ENCODE results near the gene SSTR5. TPM values are rescaled to one million over a fixed set of nuclear protein-coding genes. Genes with fewer than 3 reads are reported as not detected.

Gene SSTR5
- total RNA-seq, 2 donors from 2014 or later: 2.3 TPM; not detected in 1

GRCh38 chr16:1050921-1051320 lies 21.6 kb upstream of the SSTR5 start:
- 83 to 84% methylated on average over 9 to 15 of the region's 15 CpGs for WGBS, 2 donors
- peaks cover 11% of the 10 kb centered on the region for H3K4me1 ChIP-seq
- TF ChIP-seq CTCF (IDR thresholded peaks at IDR 0.05): no peak
- TF ChIP-seq POLR2A (IDR thresholded peaks at IDR 0.05): no peak
- H3K36me3 ChIP-seq (replicated peaks in 1 of 2; ENCODE audit: insufficient read depth in 1 of 2, low read depth in 2 of 2): no peaks in the 10 kb centered on the region
- H3K4me3 ChIP-seq: no peak overlapping the region
- no peaks in the 10 kb centered on the region for H3K9me3 ChIP-seq
- peaks cover 0 to 11% of the 10 kb centered on the region in 2 donors for H3K27me3 ChIP-seq
- no peak for DNase-seq
- H3K27ac ChIP-seq: no peak overlapping the region
- intact Hi-C loops (cut with DNase I): loop anchor here (5.0 kb wide), 2 partner anchors 234 to 339 kb away; no protein-coding TSS in a partner anchor
- ATAC-seq: no peak

- DNase-seq: no peak
- 83 to 85% methylated on average over 17 of the region's 17 CpGs for WGBS, 2 donors
- Histone ChIP-seq H3K27ac (no peak overlapping the region), H3K4me3 (no peak overlapping the region), H3K4me1 (peaks cover 11% of the 10 kb centered on the region), H3K36me3 (replicated peaks in 1 of 2; ENCODE audit: insufficient read depth in 1 of 2, low read depth in 2 of 2) (no peaks in the 10 kb centered on the region), H3K9me3 (no peaks in the 10 kb centered on the region), H3K27me3 (peaks cover 0 to 11% of the 10 kb centered on the region in 2 donors)
- TF ChIP-seq POLR2A (IDR thresholded peaks at IDR 0.05) (no peak), CTCF (IDR thresholded peaks at IDR 0.05) (no peak)
- intact Hi-C loops (cut with DNase I): loop anchor here (5.0 kb wide), 2 partner anchors 234 to 339 kb away; no protein-coding TSS in a partner anchor
- no peak for ATAC-seq
Observed at GRCh38 chr16:1051446-1051845, 21.1 kb upstream of the SSTR5 start.

GRCh38 chr16:1052721-1053120 lies 19.8 kb upstream of the SSTR5 start:
- 81% methylated on average over 9 of the region's 9 CpGs; no CpG with 5 or more reads in 1 of the 2 donors for WGBS, 2 donors
- H3K36me3 ChIP-seq (replicated peaks in 1 of 2; ENCODE audit: insufficient read depth in 1 of 2, low read depth in 2 of 2): no peaks in the 10 kb centered on the region
- intact Hi-C loops (cut with DNase I): loop anchor here (5.0 kb wide), 2 partner anchors 235 to 340 kb away; no protein-coding TSS in a partner anchor
- no peak overlapping the region for H3K27ac ChIP-seq
- peaks cover 11% of the 10 kb centered on the region for H3K4me1 ChIP-seq
- TF ChIP-seq POLR2A (IDR thresholded peaks at IDR 0.05): no peak
- TF ChIP-seq CTCF (IDR thresholded peaks at IDR 0.05): no peak
- ATAC-seq (no peak), DNase-seq (no peak)
- no peak overlapping the region for H3K4me3 ChIP-seq
- no peaks in the 10 kb centered on the region for H3K9me3 ChIP-seq
- H3K27me3 ChIP-seq: peaks cover 0 to 11% of the 10 kb centered on the region in 2 donors

- intact Hi-C loops (cut with DNase I): loop anchor here (5.0 kb wide), 2 partner anchors 236 to 341 kb away; no protein-coding TSS in a partner anchor
- ATAC-seq (no peak), DNase-seq (no peak)
- WGBS, 2 donors: 73% methylated on average over 14 of the region's 14 CpGs; no CpG with 5 or more reads in 1 of the 2 donors
- H3K4me3 ChIP-seq: no peak overlapping the region
- peaks cover 11% of the 10 kb centered on the region for H3K4me1 ChIP-seq
- no peaks in the 10 kb centered on the region for H3K9me3 ChIP-seq
- TF ChIP-seq POLR2A (IDR thresholded peaks at IDR 0.05): no peak
- no peak for TF ChIP-seq CTCF (IDR thresholded peaks at IDR 0.05)
- H3K36me3 ChIP-seq (replicated peaks in 1 of 2; ENCODE audit: insufficient read depth in 1 of 2, low read depth in 2 of 2): no peaks in the 10 kb centered on the region
- H3K27ac ChIP-seq: no peak overlapping the region
- peaks cover 0 to 15% of the 10 kb centered on the region in 2 donors for H3K27me3 ChIP-seq
Observed at GRCh38 chr16:1053121-1053521, 19.4 kb upstream of the SSTR5 start.
